SK-N-SH (cell line): ENCODE measurements around the gene RRP1B.

Source experiments
- CHD2 ChIP-seq: fragments of 150-350 bp; IDR thresholded peaks from 2 replicates; pipeline ENCODE4 v1.6.1; 2018; ENCODE audit warnings: low read length; ENCODE audit not compliant: partially characterized antibody
- CTCF ChIP-seq: fragments of 200-600 bp; sonication (generic); IDR thresholded peaks from 2 replicates; pipeline ENCODE4 v1.6.1; 2017; ENCODE audit warnings: antibody characterized with exemption, mild to moderate bottlenecking, moderate library complexity
- GATA2 ChIP-seq: sonication (generic); formaldehyde crosslinking; IDR thresholded peaks from 2 replicates; pipeline ENCODE4 v1.5.0; 2020; ENCODE audit warnings: mild to moderate bottlenecking, missing genetic modification reagents
- TAF1 ChIP-seq: IDR thresholded peaks from 2 replicates; pipeline ENCODE4 v1.6.1; 2012; ENCODE audit warnings: low read depth, mild to moderate bottlenecking, low read length, moderate library complexity, borderline replicate concordance
- USF2 ChIP-seq: fragments of 150-350 bp; IDR thresholded peaks from 2 replicates; pipeline ENCODE4 v1.6.1; 2017; ENCODE audit warnings: antibody characterized with exemption, low read length, low read depth, borderline replicate concordance

DNA sequence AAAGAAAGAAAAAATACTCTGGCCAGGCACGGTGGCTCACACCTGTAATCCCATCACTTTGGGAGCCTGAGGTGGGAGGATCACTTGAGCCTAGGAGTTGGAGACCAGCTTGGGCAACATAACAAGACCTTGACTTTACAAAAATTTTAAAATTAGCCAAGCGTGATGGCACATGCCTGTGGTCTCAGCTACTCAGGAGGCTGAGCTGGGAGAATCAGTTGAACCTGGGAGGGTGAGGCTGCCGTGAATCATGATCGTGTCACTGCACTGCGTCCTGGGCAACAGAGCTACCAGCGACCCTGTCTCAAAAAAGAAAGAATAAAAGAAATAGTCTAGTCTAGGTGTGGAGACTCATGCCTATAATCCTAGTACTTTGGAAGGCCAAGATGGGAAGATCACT, 22.3 kb downstream of the RRP1B start:
- TF ChIP-seq CHD2 = no peak
- no peak for TF ChIP-seq CTCF
- no peak for TF ChIP-seq GATA2 (CRISPR knock-in tag)
- TF ChIP-seq USF2 = no peak
- TF ChIP-seq TAF1 = no peak
